SHP77 (cell line): ENCODE results near the gene SORD.
"Not testable (repeated sequence)": the region's sequence is repeated elsewhere in the genome, so short reads cannot be mapped to it uniquely, and the experiment has no call there.

ENCODE experiments used
- DNase-seq, 2 experiments: peaks; one replicate each; lab custom pipeline; 2025; lab: John Stamatoyannopoulos, UW

The SORD gene

DNA sequence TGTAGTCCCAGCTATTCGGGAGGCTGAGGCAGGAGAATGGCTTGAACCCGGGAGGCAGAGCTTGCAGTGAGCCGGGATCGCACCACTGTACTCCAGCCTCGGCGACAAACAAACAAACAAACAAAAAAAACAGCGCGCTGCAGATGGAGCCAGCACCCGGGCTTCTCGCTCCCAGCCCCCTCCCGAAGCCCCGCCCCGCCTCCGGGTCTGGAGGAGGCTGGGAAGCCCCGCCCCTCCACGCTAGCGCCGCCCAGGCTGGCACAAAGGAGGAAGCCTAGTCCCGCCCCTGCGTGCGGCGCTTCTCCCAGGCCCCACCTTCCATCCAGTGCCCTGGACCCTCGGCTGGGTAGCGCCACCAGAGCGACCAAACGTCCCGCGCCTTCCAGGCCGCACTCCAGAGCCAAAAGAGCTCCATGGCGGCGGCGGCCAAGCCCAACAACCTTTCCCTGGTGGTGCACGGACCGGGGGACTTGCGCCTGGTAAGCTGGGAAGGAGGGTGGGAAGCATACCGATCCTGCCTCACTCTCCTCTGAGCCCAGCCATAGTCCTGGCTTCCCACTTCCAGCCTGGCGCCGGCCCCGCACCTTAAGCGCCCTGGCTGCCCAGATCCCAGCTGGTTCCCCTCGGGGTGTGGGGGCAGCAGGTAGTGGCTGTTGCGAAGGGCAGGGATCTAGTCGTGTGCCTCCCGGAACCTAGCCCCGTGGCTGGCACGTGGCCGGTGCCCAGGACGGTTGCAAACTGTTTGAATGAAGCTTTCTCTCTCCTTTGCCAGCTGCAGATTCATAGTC is at the start of gene SORD:
SORD (plus strand) TSS at position 325 of the 788 bp plus-strand sequence; CDS start at position 414, 89 bp downstream.
- peak; percentile 84 to 92 for DNase-seq

DNA sequence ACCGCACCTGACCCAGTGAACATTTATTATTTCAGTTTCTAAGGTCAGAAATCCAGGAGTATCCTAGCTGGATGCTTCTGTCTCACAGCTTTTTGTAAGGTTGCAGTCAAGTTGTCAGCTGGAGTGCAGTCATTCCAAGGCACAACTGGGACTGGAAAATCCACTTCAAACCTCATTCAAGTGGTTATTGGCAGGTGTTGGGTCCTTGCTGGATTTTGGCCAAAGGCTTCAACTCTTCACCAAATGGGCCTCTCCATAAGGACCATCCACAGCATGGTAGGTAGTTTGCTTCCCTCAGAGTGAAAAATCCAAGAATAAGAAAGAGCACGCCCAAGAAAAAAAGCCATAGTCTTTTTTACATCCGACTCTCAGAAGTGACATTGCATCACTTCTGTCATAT is 46.8 kb upstream of the SORD start:
- not testable (repeated sequence) for DNase-seq

DNA sequence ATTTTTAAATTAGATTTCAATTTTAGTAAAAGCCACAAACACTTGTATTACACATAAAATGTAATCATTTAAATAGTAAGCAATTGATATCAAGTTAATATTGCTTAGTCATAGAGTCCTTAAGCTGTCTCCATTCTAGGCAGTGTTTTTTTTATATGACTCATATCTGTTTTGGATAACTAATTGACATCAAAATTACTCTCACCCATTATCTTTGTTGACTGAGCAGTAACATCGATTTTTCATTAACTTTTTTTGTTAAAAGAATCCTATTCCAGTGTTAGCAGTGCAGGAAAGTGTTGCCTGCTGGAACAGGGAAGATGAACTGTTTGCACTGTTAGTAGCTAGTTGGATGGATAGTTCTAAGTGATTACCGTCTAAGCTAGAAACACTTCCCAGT is 45.2 kb upstream of the SORD start:
- DNase-seq: not testable (repeated sequence)

GRCh38 chr15:44979617-44980339 is 43.2 kb upstream of the SORD start:
- DNase-seq: not testable (repeated sequence)

GRCh38 chr15:44984144-44984543 is 38.9 kb upstream of the SORD start:
- DNase-seq: not testable (repeated sequence)

- not testable (repeated sequence) for DNase-seq
Observed at GRCh38 chr15:44986346-44987055, 36.5 kb upstream of the SORD start.

DNA sequence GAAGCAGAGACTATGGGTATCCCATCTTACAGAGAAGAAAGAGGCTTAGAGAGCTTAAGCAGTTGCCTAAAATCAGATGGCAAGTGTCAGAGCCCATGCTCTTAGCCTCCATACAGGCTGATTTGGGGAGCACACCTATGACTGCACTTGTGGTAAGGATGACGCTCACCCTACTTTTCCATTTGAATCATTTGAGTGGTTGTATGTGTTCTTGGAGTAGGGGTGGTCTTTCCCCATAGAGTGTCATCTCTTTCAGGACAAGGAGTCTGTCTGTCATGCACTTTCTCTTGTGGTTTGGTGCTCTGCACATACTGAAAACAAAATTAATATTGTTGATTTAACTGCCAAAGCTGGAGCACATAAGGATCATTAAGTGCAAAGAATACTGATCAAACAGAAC is 35.3 kb upstream of the SORD start:
- DNase-seq: not testable (repeated sequence)

- DNase-seq: not testable (repeated sequence)
Observed at GRCh38 chr15:44988184-44988869, 34.7 kb upstream of the SORD start.

- DNase-seq: not testable (repeated sequence)
Observed at GRCh38 chr15:44988870-44989219, 34.1 kb upstream of the SORD start.

- DNase-seq: not testable (repeated sequence)
Observed at GRCh38 chr15:44997632-44998031, 25.4 kb upstream of the SORD start.

GRCh38 chr15:44999105-44999504 is 23.9 kb upstream of the SORD start:
- no peak for DNase-seq

DNA sequence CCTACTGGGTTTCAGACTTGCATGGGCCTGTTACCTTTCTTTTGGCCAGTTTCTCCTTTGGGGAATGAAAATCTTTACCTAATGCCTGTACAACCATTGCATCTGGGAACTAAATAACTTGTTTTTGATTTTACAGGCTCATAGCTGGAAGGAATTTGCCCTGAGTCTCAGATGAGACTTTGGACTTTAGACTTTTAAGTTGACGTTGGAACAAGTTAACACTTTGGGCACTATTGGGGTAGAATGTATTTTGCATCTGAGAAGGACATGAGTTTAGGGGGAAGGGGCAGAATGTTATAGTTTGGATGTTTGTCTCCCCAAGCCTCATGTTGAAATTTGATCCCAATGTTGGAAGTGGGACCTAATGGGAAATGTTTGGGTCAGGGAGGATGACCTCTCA is 21.8 kb upstream of the SORD start:
- not testable (repeated sequence) for DNase-seq

DNA sequence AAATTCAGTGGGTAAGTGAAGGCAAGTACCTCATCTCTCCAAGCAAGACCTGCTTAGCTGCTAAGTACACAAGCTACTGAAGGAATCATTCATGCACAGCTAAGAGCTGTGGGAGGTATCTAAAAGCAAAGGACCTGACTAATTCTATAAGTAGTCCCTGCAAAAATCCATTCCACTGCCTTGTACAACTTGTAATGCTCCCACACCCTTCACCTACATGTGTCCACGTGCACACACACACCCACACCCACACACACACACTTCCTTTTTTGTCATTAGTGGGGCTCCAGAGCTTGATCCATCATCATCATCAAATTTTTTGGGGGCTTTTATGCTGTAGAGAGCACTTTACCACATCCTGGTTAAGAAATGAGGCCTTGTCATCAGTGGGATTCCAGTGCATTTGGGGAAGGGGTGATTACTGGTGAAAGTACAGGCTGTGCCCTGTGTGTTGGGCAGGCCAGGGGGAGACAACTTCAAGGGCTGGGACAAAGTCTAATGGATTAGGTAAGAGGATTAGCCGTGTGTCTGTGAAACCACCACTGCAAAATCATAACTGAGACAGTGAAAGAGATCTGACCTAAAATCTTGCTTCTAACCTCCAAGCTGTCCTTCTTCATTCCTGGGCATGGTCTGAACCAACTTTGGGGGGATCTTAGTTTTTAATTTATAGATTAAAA is 19.1 kb upstream of the SORD start:
- not testable (repeated sequence) for DNase-seq

DNA sequence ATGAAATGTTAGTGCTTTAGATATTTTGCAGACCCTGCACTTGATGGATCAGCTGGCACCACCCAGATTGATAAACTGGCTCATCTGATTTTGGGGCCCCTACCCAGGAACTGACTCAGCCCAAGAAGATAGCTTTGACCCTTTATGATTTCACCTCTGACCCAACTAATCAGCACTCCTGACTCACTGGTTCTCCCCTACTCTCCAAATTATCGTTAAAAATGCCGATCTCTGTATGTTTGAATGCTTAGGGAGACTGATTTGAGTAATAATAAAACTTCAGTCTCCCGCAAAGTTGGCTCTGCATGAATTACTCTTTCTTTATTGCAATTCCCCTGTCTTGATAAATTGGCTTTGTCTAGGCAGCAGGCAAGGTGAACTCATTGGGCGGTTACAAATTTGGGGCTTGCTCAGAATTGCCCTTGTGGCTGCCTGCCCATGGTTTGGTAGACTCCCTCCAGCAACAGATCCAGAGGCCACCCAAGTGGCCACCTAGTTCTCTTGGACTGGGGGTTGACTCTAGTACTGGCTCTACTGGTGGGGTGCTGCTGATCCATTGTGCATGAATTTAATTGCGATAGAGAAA is 18.3 kb upstream of the SORD start:
- DNase-seq: not testable (repeated sequence)

GRCh38 chr15:45009046-45009445 is 13.9 kb upstream of the SORD start:
- no peak for DNase-seq

- not testable (repeated sequence) for DNase-seq
Observed at GRCh38 chr15:45015114-45015513, 7.9 kb upstream of the SORD start.

GRCh38 chr15:45020222-45020900 is 2.6 kb upstream of the SORD start:
- not testable (repeated sequence) for DNase-seq

- not testable (repeated sequence) for DNase-seq
Observed at GRCh38 chr15:45020901-45021259, 2.1 kb upstream of the SORD start.

DNA sequence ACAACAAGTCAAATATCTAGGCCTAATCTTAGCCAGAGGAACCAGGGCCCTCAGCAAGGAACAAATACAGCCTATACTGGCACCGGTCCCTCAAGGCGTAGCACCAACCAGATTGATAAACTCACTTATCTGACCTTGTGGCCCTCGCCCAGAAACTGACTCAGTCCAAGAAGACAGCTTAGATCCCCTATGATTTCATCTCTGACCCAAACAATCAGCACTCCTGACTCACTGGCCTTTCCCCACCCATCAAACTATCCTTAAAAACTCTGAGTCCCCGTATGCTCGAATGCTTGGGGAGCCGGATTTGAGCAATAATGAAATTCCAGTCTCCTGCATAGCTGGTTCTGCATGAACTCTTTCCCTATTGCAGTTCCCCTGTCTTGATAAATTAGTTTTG is 1.6 kb upstream of the SORD start:
- no peak for DNase-seq

GRCh38 chr15:45023659-45024225 is 747 bp downstream of the SORD start:
- peak in 1 of 2 experiments; percentile 4 for DNase-seq
